ENCODE results near the gene CCDC110. TPM values are rescaled to one million over a fixed set of nuclear protein-coding genes. Genes with fewer than 3 reads are reported as not detected.

Gene CCDC110
- total RNA-seq, 1 experiment from 2014 or later: 2.7 TPM

- ATAC-seq (no peak), DNase-seq (ENCODE audit: low read depth, low spot score) (no peak)
- Histone ChIP-seq H3K9me3 (ENCODE audit: control insufficient read depth in 1 of 2, insufficient read depth in 1 of 2, low read depth in 1 of 2, low read length in 2 of 2) (no peaks in the 10 kb centered on the region), H3K79me2 (ENCODE audit: insufficient read depth, low read length) (no peaks in the 10 kb centered on the region), H4K20me1 (ENCODE audit: insufficient read depth) (no peaks in the 10 kb centered on the region), H3K36me3 (ENCODE audit: control insufficient read depth in 1 of 2, insufficient read depth in 2 of 2, low read length in 2 of 2) (no peaks in the 10 kb centered on the region), H3K27me3 (ENCODE audit: insufficient read depth, low read length) (no peaks in the 10 kb centered on the region), H3K4me3 (replicated peaks in 1 of 2; ENCODE audit: low read depth in 1 of 2, low read length in 2 of 2) (no peak overlapping the region), H2AFZ (ENCODE audit: low read depth, low read length, poor library complexity, severe bottlenecking) (no peak overlapping the region), H3K9ac (ENCODE audit: low read length) (no peak overlapping the region), H3K4me1 (ENCODE audit: control insufficient read depth in 1 of 2, insufficient read depth in 2 of 2, low read length in 2 of 2) (peaks cover 2 to 12% of the 10 kb centered on the region in 2 experiments; a peak in 3 of 4 replicates), H3K27ac (ENCODE audit: low read depth, low read length) (no peak overlapping the region), H3K9me2 (ENCODE audit: insufficient read depth) (no peaks in the 10 kb centered on the region), H3K4me2 (ENCODE audit: low read length) (no peak overlapping the region)
- BruUV-seq (replicated peaks): no TSS peak
- ChIA-PET POLR2A (no interaction called here), RAD21 (ENCODE audit: low non-redundant PET in 1 of 2, low total read pairs in 2 of 2, uncharacterized antibody in 2 of 2, unreplicated experiment in 2 of 2) (no interaction called here), CTCF (no interaction called here)
- intact Hi-C loops (cut with micrococcal nuclease): no loop called here
- TF ChIP-seq TCF7L2 (IDR thresholded peaks at IDR 0.05; ENCODE audit: borderline replicate concordance, extremely low read depth, insufficient read depth, insufficient read length): no peak
- no peak for TF ChIP-seq CEBPB (IDR thresholded peaks at IDR 0.05; ENCODE audit: low read depth)
- no peak for TF ChIP-seq ZNF274 (IDR thresholded peaks at IDR 0.05; ENCODE audit: low read depth, low read length)
- no peak for TF ChIP-seq ZFX (IDR thresholded peaks at IDR 0.05)
- no peak for TF ChIP-seq SIN3A (IDR thresholded peaks at IDR 0.05; ENCODE audit: low read depth)
- no peak for TF ChIP-seq SP1 (IDR thresholded peaks at IDR 0.05; ENCODE audit: low read depth)
- no peak for TF ChIP-seq JUND (IDR thresholded peaks at IDR 0.05)
- TF ChIP-seq POLR2AphosphoS5 (IDR thresholded peaks at IDR 0.05; ENCODE audit: low read depth, low read length): no peak
- TF ChIP-seq CBX3 (IDR thresholded peaks at IDR 0.05; ENCODE audit: low read depth): no peak
These were observed 2.5 kb downstream of the CCDC110 start for GRCh38 chr4:185468999-185469398.

GRCh38 chr4:185467991-185468390 lies 3.5 kb downstream of the CCDC110 start:
- H3K27ac ChIP-seq (ENCODE audit: low read depth, low read length): no peak overlapping the region
- RAD21 ChIA-PET (ENCODE audit: low non-redundant PET in 1 of 2, low total read pairs in 2 of 2, uncharacterized antibody in 2 of 2, unreplicated experiment in 2 of 2): no interaction called here
- no peak overlapping the region for H3K4me3 ChIP-seq (replicated peaks in 1 of 2; ENCODE audit: low read depth in 1 of 2, low read length in 2 of 2)
- CTCF ChIA-PET: no interaction called here
- H4K20me1 ChIP-seq (ENCODE audit: insufficient read depth): no peaks in the 10 kb centered on the region
- H3K79me2 ChIP-seq (ENCODE audit: insufficient read depth, low read length): no peaks in the 10 kb centered on the region
- H2AFZ ChIP-seq (ENCODE audit: low read depth, low read length, poor library complexity, severe bottlenecking): no peak overlapping the region
- H3K36me3 ChIP-seq (ENCODE audit: control insufficient read depth in 1 of 2, insufficient read depth in 2 of 2, low read length in 2 of 2): no peaks in the 10 kb centered on the region
- TF ChIP-seq RAD21 (IDR thresholded peaks at IDR 0.05; ENCODE audit: low read depth) (no peak), EZH2phosphoT487 (IDR thresholded peaks at IDR 0.05; ENCODE audit: borderline replicate concordance) (no peak), REST (IDR thresholded peaks at IDR 0.05; ENCODE audit: low read depth) (no peak), ELF1 (IDR thresholded peaks at IDR 0.05; ENCODE audit: borderline replicate concordance, low read depth) (no peak), ZFX (IDR thresholded peaks at IDR 0.05) (no peak)
- H3K9ac ChIP-seq (ENCODE audit: low read length): no peak overlapping the region
- no peak overlapping the region for H3K4me2 ChIP-seq (ENCODE audit: low read length)
- intact Hi-C loops (cut with micrococcal nuclease): no loop called here
- no TSS peak for BruUV-seq (replicated peaks)
- DNase-seq (ENCODE audit: low read depth, low spot score) (no peak), ATAC-seq (no peak)
- POLR2A ChIA-PET: no interaction called here
- H3K27me3 ChIP-seq (ENCODE audit: insufficient read depth, low read length): no peaks in the 10 kb centered on the region
- H3K9me3 ChIP-seq (ENCODE audit: control insufficient read depth in 1 of 2, insufficient read depth in 1 of 2, low read depth in 1 of 2, low read length in 2 of 2): no peaks in the 10 kb centered on the region
- no peaks in the 10 kb centered on the region for H3K9me2 ChIP-seq (ENCODE audit: insufficient read depth)
- H3K4me1 ChIP-seq (ENCODE audit: control insufficient read depth in 1 of 2, insufficient read depth in 2 of 2, low read length in 2 of 2): peaks cover 2 to 12% of the 10 kb centered on the region in 2 experiments; a peak in 3 of 4 replicates

Measured in HCT116 (cell line).